ENCODE results near the gene ADCY1. TPM values are rescaled to one million over a fixed set of nuclear protein-coding genes. Genes with fewer than 3 reads are reported as not detected.
A peak's percentile ranks its signal among the peaks of the same experiment; 100 is the strongest.

ADCY1 gene
- total RNA-seq, 1 donor from 2014 or later = 0.05 TPM

DNA sequence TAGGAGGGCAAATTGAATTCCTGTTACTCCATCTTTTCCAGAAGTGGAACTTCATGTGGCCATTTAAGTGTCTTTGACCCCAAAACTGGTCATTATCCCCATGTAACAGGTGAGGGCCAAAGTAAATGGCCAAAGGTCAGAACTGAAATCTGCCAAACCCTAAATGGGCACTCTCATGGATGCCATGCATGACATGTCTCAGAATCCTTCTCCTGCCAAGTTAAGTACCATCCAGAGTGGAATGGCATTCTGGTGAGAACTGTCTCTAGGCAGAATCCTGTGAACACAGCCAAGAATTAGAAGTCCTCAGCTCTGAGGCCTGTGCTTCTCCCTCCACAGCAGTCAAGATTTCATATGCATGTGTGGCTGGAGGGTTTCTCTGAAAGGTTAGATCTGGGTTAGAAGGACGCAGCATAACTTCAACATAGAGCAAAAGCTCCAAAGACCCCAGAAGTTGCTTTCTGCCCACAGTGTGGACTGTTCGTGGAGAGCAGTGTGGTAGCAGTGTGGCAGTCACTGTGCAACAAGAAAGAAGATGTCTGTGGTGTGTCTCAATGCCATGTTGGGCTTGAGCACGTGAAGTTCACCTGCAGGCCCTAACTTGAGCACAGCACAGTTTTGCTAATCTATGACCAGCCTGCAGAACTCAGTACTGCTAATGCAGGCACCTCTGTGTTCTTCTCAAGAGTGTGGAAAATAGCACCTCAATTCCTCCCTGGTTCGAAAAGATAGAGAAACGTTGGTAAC is 121.3 kb downstream of the ADCY1 start:
- H3K36me3 Mint-ChIP-seq (ENCODE audit: unreplicated experiment) = no peaks in the 10 kb centered on the region
- no peak overlapping the region for H3K27ac Mint-ChIP-seq (ENCODE audit: unreplicated experiment)
- DNase-seq (ENCODE audit: extremely low spot score, unreplicated experiment) = peak; percentile 62
- peaks cover 7% of the 10 kb centered on the region for H3K27me3 Mint-ChIP-seq (ENCODE audit: unreplicated experiment)
- TF ChIP-seq, protein P1, sequence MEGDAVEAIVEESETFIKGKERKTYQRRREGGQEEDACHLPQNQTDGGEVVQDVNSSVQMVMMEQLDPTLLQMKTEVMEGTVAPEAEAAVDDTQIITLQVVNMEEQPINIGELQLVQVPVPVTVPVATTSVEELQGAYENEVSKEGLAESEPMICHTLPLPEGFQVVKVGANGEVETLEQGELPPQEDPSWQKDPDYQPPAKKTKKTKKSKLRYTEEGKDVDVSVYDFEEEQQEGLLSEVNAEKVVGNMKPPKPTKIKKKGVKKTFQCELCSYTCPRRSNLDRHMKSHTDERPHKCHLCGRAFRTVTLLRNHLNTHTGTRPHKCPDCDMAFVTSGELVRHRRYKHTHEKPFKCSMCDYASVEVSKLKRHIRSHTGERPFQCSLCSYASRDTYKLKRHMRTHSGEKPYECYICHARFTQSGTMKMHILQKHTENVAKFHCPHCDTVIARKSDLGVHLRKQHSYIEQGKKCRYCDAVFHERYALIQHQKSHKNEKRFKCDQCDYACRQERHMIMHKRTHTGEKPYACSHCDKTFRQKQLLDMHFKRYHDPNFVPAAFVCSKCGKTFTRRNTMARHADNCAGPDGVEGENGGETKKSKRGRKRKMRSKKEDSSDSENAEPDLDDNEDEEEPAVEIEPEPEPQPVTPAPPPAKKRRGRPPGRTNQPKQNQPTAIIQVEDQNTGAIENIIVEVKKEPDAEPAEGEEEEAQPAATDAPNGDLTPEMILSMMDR (IDR thresholded peaks at IDR 0.05) = no peak
- H3K4me3 Mint-ChIP-seq (ENCODE audit: unreplicated experiment) = no peak overlapping the region
- no peaks in the 10 kb centered on the region for H3K9me3 Mint-ChIP-seq (ENCODE audit: unreplicated experiment)
- no peaks in the 10 kb centered on the region for H3K4me1 Mint-ChIP-seq (ENCODE audit: unreplicated experiment)

DNA sequence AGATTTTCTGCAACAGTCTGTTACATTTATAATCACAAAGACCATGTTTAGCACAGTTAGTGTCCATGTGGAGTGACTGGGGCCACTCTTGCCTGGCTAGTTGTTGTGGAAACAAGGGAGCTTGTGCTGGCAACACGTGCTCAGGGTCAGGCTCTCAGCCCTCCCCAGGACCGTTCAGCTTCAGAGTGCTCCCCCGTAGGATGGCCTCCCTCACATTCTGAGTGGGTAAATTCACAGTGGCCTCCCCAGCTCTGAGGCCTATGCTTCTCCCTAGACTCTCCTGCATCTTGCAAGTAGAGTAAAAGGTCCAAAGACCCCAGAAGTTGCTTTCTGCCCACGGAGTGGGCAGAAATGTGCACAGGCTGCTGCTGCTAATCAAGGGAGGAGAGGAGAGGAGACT is 122.3 kb downstream of the ADCY1 start:
- no peak overlapping the region for H3K27ac Mint-ChIP-seq (ENCODE audit: unreplicated experiment)
- H3K36me3 Mint-ChIP-seq (ENCODE audit: unreplicated experiment) = no peaks in the 10 kb centered on the region
- TF ChIP-seq, protein P1 (IDR thresholded peaks at IDR 0.05) = no peak
- DNase-seq (ENCODE audit: extremely low spot score, unreplicated experiment) = peak; percentile 63
- H3K27me3 Mint-ChIP-seq (ENCODE audit: unreplicated experiment) = peaks cover 15% of the 10 kb centered on the region
- no peaks in the 10 kb centered on the region for H3K9me3 Mint-ChIP-seq (ENCODE audit: unreplicated experiment)
- no peak overlapping the region for H3K4me3 Mint-ChIP-seq (ENCODE audit: unreplicated experiment)
- H3K4me1 Mint-ChIP-seq (ENCODE audit: unreplicated experiment) = no peaks in the 10 kb centered on the region

DNA sequence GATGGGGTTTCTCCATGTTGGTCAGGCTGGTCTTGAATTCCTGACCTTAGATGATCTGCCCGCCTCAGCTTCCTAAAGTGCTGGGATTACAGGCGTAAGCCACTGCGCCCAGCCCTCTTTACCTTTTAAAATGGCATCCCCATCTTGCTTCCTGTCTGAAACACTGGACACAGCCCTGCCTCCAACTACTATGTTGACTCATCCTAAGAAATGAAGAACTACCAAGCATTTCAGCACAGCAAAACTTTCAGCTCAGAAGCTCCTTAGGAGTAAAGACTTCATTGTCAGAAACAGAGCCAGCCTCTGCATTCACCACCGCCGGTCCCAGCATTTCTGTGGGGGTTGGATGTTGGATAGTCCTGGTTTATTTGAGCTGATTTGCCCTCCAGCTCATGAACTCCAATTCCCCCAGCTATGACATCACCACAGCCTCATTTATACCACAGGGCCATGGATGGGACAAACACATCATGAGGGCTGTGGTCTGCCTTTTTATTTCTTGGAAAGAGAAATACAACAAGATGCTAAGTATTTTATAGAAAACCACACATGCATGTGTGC is 123.5 kb downstream of the ADCY1 start:
- no peak overlapping the region for H3K4me3 Mint-ChIP-seq (ENCODE audit: unreplicated experiment)
- peaks cover 15% of the 10 kb centered on the region for H3K27me3 Mint-ChIP-seq (ENCODE audit: unreplicated experiment)
- no peaks in the 10 kb centered on the region for H3K4me1 Mint-ChIP-seq (ENCODE audit: unreplicated experiment)
- TF ChIP-seq, protein P1 (IDR thresholded peaks at IDR 0.05) = no peak
- no peaks in the 10 kb centered on the region for H3K36me3 Mint-ChIP-seq (ENCODE audit: unreplicated experiment)
- no peaks in the 10 kb centered on the region for H3K9me3 Mint-ChIP-seq (ENCODE audit: unreplicated experiment)
- DNase-seq (ENCODE audit: extremely low spot score, unreplicated experiment) = peak; percentile 15
- no peak overlapping the region for H3K27ac Mint-ChIP-seq (ENCODE audit: unreplicated experiment)

DNA sequence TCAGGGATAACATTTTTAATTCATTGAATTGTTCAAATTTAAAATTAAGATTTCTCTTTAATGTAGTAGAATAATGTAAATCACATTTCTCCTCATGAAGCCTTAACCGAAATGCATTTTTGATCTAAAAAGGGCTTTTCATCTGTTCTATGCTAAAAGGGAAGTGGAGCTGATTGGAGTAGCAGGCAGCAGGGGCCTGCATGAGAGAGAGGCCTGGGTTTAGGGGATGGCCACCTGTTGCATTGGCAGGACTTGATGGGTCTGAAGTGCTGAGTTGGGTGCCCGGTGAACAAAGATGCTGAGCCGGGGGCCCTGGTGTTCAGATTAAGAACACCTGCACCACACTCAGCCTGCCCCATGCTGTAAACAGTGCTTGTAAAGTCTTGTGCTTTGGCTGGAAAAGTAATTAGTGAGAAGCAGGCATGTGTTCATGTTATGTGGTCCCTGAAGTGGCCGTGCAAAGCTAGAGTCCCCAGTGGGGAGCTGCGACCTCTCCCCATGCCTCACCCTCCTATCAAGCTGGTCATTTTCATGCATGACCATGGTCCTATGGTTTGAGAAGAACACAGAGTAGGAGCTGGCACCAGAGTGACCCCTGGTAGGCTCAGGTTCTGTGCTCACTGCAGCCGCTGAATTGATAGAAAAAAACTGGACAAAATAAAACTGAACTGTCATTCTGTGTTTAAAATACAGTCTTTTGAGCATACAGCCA is 124.3 kb downstream of the ADCY1 start:
- Mint-ChIP-seq H3K9me3 (ENCODE audit: unreplicated experiment) (no peaks in the 10 kb centered on the region), H3K4me3 (ENCODE audit: unreplicated experiment) (no peak overlapping the region), H3K4me1 (ENCODE audit: unreplicated experiment) (no peaks in the 10 kb centered on the region), H3K27ac (ENCODE audit: unreplicated experiment) (no peak overlapping the region), H3K36me3 (ENCODE audit: unreplicated experiment) (no peaks in the 10 kb centered on the region), H3K27me3 (ENCODE audit: unreplicated experiment) (peaks cover 15% of the 10 kb centered on the region)
- peak; percentile 49 for DNase-seq (ENCODE audit: extremely low spot score, unreplicated experiment)
- TF ChIP-seq, protein P1 (IDR thresholded peaks at IDR 0.05) = no peak

DNA sequence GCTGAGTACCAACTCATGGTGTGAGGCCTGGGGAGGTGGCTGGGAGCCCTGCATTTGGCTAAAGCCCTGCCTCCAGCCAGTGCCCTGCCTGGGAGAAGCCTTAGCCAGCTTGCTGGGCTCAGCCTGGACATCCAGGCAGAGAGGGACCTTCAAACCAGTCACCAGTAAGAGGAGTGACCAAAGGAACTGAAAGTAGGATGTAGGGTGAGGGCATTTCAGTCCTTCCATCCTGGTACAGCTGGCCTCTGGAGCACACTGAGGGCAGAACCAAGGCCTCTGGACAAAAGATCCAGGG is 124.8 kb downstream of the ADCY1 start:
- H3K36me3 Mint-ChIP-seq (ENCODE audit: unreplicated experiment) = no peaks in the 10 kb centered on the region
- H3K27me3 Mint-ChIP-seq (ENCODE audit: unreplicated experiment) = peaks cover 15% of the 10 kb centered on the region
- H3K9me3 Mint-ChIP-seq (ENCODE audit: unreplicated experiment) = no peaks in the 10 kb centered on the region
- DNase-seq (ENCODE audit: extremely low spot score, unreplicated experiment) = no peak
- H3K4me1 Mint-ChIP-seq (ENCODE audit: unreplicated experiment) = no peaks in the 10 kb centered on the region
- no peak overlapping the region for H3K4me3 Mint-ChIP-seq (ENCODE audit: unreplicated experiment)
- H3K27ac Mint-ChIP-seq (ENCODE audit: unreplicated experiment) = no peak overlapping the region
- TF ChIP-seq, protein P1 (IDR thresholded peaks at IDR 0.05) = no peak

Measured in osteocyte (in vitro differentiated cells).